ENCODE measurements around the gene BRICD5. TPM values are rescaled to one million over a fixed set of nuclear protein-coding genes. Genes with fewer than 3 reads are reported as not detected.

Gene BRICD5
- total RNA-seq, 1 experiment from 2014 or later: 1.9 TPM

DNA sequence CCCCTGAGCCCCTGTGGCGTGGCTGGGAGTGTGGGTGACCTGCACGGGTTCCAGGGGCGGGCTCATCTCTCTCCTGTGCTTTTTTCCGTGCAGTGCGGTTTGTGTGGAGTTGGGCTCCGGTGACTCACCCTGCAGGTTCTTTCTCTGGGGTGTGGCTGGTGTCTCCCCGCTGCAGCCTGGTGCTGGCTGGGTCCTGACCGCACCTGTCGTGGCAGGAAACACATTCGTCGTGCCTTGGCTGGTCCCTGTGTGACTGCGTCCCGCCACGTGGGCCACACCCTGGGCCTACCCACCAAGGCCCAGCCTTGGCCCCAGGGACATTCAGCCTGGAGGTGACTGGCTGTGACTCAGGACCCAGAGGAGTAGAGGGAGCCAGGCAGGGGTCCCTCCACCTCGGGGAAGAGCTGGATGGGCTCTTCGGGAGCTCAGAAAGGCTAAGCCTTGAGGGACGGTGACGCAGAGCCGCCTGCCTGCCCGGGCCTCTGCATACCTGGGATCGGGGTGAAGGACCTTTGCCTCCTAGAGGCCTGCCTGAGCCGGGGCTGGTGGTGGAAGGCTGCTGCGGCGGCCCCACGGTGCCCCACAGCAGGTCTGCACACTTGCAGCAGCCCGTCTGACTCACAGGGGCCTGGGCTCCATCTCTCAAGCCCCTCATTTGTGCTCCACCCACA is 47.3 kb downstream of the BRICD5 start:
- DNase-seq (ENCODE audit: low read depth): peak; percentile 38

GRCh38 chr16:2162676-2163118 is 48.0 kb downstream of the BRICD5 start:
- DNase-seq (ENCODE audit: low read depth): no peak

DNA sequence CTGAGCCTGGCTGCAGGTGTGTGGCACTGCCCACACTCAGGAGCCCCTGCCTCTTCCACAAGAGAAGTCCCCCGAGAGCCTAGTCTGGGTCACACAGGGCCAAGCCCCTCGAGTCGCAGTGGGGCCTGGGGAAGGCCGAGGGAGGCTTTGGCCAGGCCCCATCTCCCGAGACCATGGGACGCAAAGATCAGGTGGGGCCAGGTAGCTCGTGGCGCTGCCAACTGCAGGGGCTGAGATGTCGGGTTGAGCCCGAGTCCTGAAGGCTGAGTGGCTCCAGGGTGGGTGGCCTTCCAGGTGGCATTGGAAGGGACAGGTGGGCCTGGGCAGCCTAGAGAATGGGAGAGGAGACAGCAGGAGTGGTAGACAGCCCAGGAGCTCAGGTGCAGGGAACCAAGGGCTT is 48.8 kb downstream of the BRICD5 start:
- no peak for DNase-seq (ENCODE audit: low read depth)

GRCh38 chr16:2160915-2161551 is 49.6 kb downstream of the BRICD5 start:
- DNase-seq (ENCODE audit: low read depth): peak; percentile 58

Other genes with a start within 250 kb of the BRICD5 start
- 1,645 and 2,369 TPM in 2 replicates for gene RPS2, start 246.0 kb downstream of the BRICD5 start, total RNA-seq (2014; rRNA removed; shearing (Covaris generic))
- gene RNF151, start 244.0 kb downstream of the BRICD5 start, total RNA-seq (2014; rRNA removed; shearing (Covaris generic)): not detected in 2 replicates
- 49.5 and 49.6 TPM in 2 replicates for gene TBL3, start 238.8 kb downstream of the BRICD5 start, total RNA-seq (2014; rRNA removed; shearing (Covaris generic))
- not detected in 2 replicates for gene NOXO1, start 229.4 kb downstream of the BRICD5 start, total RNA-seq (2014; rRNA removed; shearing (Covaris generic))
- gene GFER, start 226.7 kb downstream of the BRICD5 start, total RNA-seq (2014; rRNA removed; shearing (Covaris generic)): 22.7 and 29.7 TPM in 2 replicates
- gene SYNGR3, start 220.9 kb downstream of the BRICD5 start, total RNA-seq (2014; rRNA removed; shearing (Covaris generic)): 0.29 TPM in 1 of 2 replicates, not detected in the other
- gene ZNF598, start 201.0 kb downstream of the BRICD5 start, total RNA-seq (2014; rRNA removed; shearing (Covaris generic)): 19.8 and 21.6 TPM in 2 replicates
- 0.46 and 1.5 TPM in 2 replicates for gene NPW, start 191.1 kb downstream of the BRICD5 start, total RNA-seq (2014; rRNA removed; shearing (Covaris generic))
- 38.1 and 41.8 TPM in 2 replicates for gene NHERF2, start 184.0 kb downstream of the BRICD5 start, total RNA-seq (2014; rRNA removed; shearing (Covaris generic))
- gene NTHL1, start 163.0 kb downstream of the BRICD5 start, total RNA-seq (2014; rRNA removed; shearing (Covaris generic)): 29.3 and 39.4 TPM in 2 replicates
- 31.4 and 34.1 TPM in 2 replicates for gene TSC2, start 162.9 kb downstream of the BRICD5 start, total RNA-seq (2014; rRNA removed; shearing (Covaris generic))
- gene PKD1, start 75.0 kb downstream of the BRICD5 start, total RNA-seq (2014; rRNA removed; shearing (Covaris generic)): 12.0 and 46.5 TPM in 2 replicates
- 0.11 and 0.21 TPM in 2 replicates for gene RAB26, start 62.2 kb downstream of the BRICD5 start, total RNA-seq (2014; rRNA removed; shearing (Covaris generic))
- gene TRAF7, start 55.1 kb downstream of the BRICD5 start, total RNA-seq (2014; rRNA removed; shearing (Covaris generic)): 43.4 and 45.5 TPM in 2 replicates
- 0.06 TPM in 1 of 2 replicates, not detected in the other for gene CASKIN1, start 14.3 kb downstream of the BRICD5 start, total RNA-seq (2014; rRNA removed; shearing (Covaris generic))
- 12.1 and 19.3 TPM in 2 replicates for gene MLST8, start 5.4 kb downstream of the BRICD5 start, total RNA-seq (2014; rRNA removed; shearing (Covaris generic))
- gene PGP, start 4.0 kb upstream of the BRICD5 start, total RNA-seq (2014; rRNA removed; shearing (Covaris generic)): 16.9 and 21.8 TPM in 2 replicates
- gene E4F1, start 12.7 kb upstream of the BRICD5 start, total RNA-seq (2014; rRNA removed; shearing (Covaris generic)): 20.5 and 20.8 TPM in 2 replicates
- gene DNASE1L2, start 25.6 kb upstream of the BRICD5 start, total RNA-seq (2014; rRNA removed; shearing (Covaris generic)): 0.89 and 1.0 TPM in 2 replicates
- 22.6 and 41.1 TPM in 2 replicates for gene ECI1, start 40.7 kb upstream of the BRICD5 start, total RNA-seq (2014; rRNA removed; shearing (Covaris generic))
- 147 and 161 TPM in 2 replicates for gene RNPS1, start 57.3 kb upstream of the BRICD5 start, total RNA-seq (2014; rRNA removed; shearing (Covaris generic))
- gene ABCA3, start 129.9 kb upstream of the BRICD5 start, total RNA-seq (2014; rRNA removed; shearing (Covaris generic)): 5.5 and 5.9 TPM in 2 replicates
- 36.3 and 37.3 TPM in 2 replicates for gene CCNF, start 218.6 kb upstream of the BRICD5 start, total RNA-seq (2014; rRNA removed; shearing (Covaris generic))
- 21.1 and 29.3 TPM in 2 replicates for gene TEDC2, start 249.2 kb upstream of the BRICD5 start, total RNA-seq (2014; rRNA removed; shearing (Covaris generic))

Data from Daoy (cell line).